Brain microvascular endothelial cell (primary cell): ENCODE data around the gene KRTAP4-7.
A peak's percentile ranks its signal among the peaks of the same experiment; 100 is the strongest.
"Not testable (repeated sequence)": the region's sequence is repeated elsewhere in the genome, so short reads cannot be mapped to it uniquely, and the experiment has no call there.

Source experiments
- DNase-seq: peaks from one replicate; pipeline ENCODE4 v3.0.0-alpha.2; 2020
- H3K27ac ChIP-seq: fragments of 250-450 bp; sonication (Bioruptor Pico); 2 replicates; pipeline ENCODE4 v1.5.1; 2020; ENCODE audit warnings: mild to moderate bottlenecking, moderate library complexity
- H3K27me3 ChIP-seq: fragments of 250-450 bp; sonication (Bioruptor Pico); replicated peaks from 2 replicates; pipeline ENCODE4 v1.5.1; 2020; ENCODE audit warnings: mild to moderate bottlenecking
- H3K36me3 ChIP-seq: fragments of 250-450 bp; sonication (Bioruptor Pico); replicated peaks from 2 replicates; pipeline ENCODE4 v1.5.1; 2020; ENCODE audit warnings: mild to moderate bottlenecking
- H3K4me3 ChIP-seq: 2 replicates; pipeline ENCODE4 v1.5.1; 2011; ENCODE audit warnings: low read depth, mild to moderate bottlenecking, control low read depth, low read length, moderate library complexity
- CTCF ChIP-seq: IDR thresholded peaks from 2 replicates; pipeline ENCODE4 v1.5.1; 2011; ENCODE audit warnings: low read depth, mild to moderate bottlenecking, moderate library complexity, low read length, control low read depth, inconsistent platforms; ENCODE audit errors: missing control alignments
- in situ Hi-C: cut with HindIII; loops from 2 replicates; pipeline ENCODE4 v1.10.0; 2017; ENCODE audit warnings: low sequenced_read_pairs, low pct_ligation_motif_present

KRTAP4-7 gene

DNA sequence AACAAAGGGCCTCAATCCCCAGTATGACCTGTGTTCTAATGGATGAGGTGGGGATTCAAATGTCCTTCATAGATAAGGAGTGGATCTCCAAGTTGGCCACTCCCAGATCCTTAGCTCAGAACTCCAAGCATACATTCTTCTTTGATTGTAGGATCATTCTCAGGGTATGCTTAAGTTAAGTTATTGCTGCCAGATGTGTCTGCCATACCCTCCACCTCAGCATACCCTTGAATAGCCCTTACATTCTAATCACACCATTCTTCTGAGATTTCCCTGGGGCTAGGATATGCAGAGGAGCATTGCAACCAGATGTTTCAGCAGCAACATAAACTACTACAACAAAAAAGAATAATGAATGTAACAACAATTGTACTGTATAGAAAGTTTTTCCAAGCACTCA is 16.7 kb upstream of the KRTAP4-7 start:
- H3K36me3 ChIP-seq: no peaks in the 10 kb centered on the region
- H3K4me3 ChIP-seq: no peak overlapping the region
- DNase-seq: no peak
- H3K27ac ChIP-seq: no peak overlapping the region
- TF ChIP-seq CTCF: no peak
- in situ Hi-C loops: no loop called here
- no peaks in the 10 kb centered on the region for H3K27me3 ChIP-seq

- Histone ChIP-seq H3K4me3 (no peak overlapping the region), H3K27ac (no peak overlapping the region), H3K27me3 (no peaks in the 10 kb centered on the region), H3K36me3 (no peaks in the 10 kb centered on the region)
- no peak for DNase-seq
- TF ChIP-seq CTCF: no peak
- in situ Hi-C loops: no loop called here
Observed at GRCh38 chr17:41069031-41069430, 14.9 kb upstream of the KRTAP4-7 start.

DNA sequence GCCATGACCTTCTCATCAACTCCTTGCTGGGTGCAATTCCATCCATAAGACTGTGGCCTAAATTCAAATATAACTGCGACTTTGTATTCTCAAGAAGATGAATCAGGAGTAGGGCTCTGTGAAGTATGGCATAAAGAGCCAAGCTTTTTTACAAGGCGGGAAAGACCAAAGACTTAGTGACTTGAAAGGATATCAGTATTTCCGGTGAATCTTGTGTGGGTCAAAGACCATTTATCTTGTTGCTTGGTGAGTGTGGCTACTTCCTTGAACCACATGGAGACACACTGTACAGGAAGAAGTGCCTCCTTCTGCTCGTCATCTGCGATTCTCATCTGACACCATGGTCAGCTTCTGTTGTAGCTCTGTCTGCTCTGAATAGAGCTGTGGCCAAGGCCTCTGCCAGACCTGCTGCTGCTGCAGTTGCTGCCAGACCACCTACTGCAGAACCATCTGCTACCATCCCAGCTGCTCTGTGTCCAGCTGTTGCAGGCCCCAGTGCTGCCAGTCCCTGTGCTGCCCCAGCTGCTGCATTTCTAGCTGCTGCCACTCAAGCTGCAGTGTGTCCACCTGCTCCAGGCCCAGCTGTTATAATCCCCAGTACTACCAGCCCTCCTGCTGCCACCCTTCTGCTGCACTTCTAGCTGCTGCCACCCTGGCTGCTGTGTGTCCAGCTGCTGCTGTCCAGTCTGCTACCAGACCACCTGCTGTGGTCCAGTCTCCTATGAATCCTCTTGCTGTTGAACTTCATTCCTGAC is 12.2 kb upstream of the KRTAP4-7 start:
- Histone ChIP-seq H3K27me3 (no peaks in the 10 kb centered on the region), H3K27ac (no peak overlapping the region), H3K36me3 (no peaks in the 10 kb centered on the region), H3K4me3 (no peak overlapping the region)
- no peak for TF ChIP-seq CTCF
- DNase-seq: no peak
- in situ Hi-C loops: no loop called here

DNA sequence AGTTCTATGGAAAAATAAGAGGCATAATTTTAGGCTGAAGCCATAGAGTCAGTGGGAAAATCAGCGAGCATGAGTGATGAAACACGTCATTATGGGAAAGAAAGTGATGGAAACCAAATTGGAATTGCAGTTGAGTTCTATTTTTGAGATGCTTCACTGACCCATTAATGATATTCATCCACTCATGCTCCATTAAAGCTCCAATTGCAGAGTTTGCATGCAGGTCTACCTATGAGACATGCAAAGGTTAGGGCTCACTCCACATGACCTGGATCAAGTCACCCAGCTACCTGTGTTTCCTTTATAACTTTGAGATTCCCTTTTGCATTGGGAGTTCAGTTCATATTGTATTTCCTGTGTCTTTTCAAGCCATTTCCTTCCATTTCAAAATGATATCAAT is 10.3 kb upstream of the KRTAP4-7 start:
- in situ Hi-C loops: no loop called here
- H3K27me3 ChIP-seq: no peaks in the 10 kb centered on the region
- no peaks in the 10 kb centered on the region for H3K36me3 ChIP-seq
- H3K4me3 ChIP-seq: no peak overlapping the region
- DNase-seq: no peak
- no peak for TF ChIP-seq CTCF
- no peak overlapping the region for H3K27ac ChIP-seq

DNA sequence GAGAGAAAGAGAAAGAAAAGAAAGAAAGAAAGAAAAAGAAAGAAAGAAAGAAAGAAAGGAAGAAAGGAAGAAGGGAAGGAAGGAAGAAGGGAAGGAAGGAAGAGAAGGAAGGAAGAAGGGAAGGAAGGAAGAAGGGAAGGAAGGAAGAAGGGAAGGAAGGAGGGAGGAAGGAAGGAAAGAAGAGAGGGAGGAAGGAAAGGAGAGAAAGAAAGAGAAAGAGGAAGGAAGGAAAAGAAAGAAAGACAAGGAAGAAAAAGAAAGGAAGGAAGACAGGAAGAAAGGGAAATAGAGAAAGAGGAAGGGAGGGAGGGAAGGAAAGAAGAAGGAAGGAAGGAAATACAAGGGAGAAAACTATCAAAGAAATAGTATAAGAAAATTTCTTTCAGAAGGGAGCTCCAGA is 7.2 kb upstream of the KRTAP4-7 start:
- no peak for DNase-seq
- Histone ChIP-seq H3K4me3 (no peak overlapping the region), H3K36me3 (no peaks in the 10 kb centered on the region), H3K27me3 (no peaks in the 10 kb centered on the region), H3K27ac (no peak overlapping the region)
- in situ Hi-C loops: no loop called here
- no peak for TF ChIP-seq CTCF

- TF ChIP-seq CTCF: no peak
- H3K27ac ChIP-seq: no peak overlapping the region
- H3K36me3 ChIP-seq: no peaks in the 10 kb centered on the region
- H3K27me3 ChIP-seq: no peaks in the 10 kb centered on the region
- DNase-seq: no peak
- in situ Hi-C loops: no loop called here
- H3K4me3 ChIP-seq: no peak overlapping the region
Observed at GRCh38 chr17:41082626-41083025, 1.3 kb upstream of the KRTAP4-7 start.

DNA sequence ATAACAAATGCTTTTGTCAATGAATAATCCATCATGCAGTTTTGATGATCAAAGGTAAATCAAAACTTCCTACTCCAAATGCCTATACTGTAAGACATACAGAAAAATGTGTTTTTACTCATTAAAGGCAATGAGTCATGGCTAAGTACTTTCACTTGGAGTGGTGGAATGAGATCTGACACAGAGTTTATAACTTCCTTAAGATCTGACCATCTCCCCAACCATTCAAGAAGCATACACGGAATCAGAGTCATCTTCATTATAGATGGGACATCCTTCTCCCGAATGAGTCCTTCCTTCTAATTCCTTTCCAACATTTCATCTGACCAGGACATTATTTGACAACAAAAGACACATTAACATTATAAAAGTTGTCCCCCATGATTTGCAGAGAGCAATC is 523 bp upstream of the KRTAP4-7 start:
- in situ Hi-C loops: not testable (repeated sequence)

DNA sequence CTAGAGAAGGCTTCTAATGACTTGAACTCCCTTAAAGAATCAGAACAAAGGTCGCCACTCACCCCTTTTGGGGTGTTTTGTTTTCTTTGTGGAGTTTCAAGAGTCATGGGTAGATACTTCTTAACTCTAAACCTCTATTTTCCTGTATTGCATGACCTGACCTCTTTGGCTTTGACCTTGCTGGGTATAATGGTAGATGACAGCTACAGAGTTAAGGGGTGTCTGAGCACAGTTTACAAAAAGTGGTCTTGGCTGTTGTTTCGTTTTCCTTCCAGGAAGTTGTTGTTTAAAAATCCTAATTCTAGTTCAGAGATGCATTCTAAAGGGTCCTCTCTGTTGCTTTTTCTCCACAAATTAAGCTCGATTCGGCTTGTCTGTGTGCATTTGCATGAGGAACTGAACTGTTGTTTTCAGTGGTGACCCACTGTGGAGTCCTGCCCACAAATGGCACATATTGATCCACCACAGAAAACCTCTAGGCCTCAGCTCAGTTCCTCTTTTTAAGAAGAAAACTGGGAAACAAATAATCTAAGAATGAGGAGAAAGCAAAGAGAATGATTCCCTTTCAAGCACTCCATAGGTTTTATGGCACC is 4.9 kb downstream of the KRTAP4-7 start:
- H3K36me3 ChIP-seq, in situ Hi-C loops, DNase-seq, H3K27me3 ChIP-seq, H3K4me3 ChIP-seq, H3K27ac ChIP-seq: not testable (repeated sequence)

More for the DNA sequence above, 523 bp upstream of the KRTAP4-7 start:
- not testable (repeated sequence) for H3K4me3 ChIP-seq, H3K27ac ChIP-seq, H3K36me3 ChIP-seq, H3K27me3 ChIP-seq
- DNase-seq: peak; percentile 21
